OCI-M2 (cell line): Measurements from ENCODE around the gene ORMDL1.
A peak's percentile ranks its signal among the peaks of the same experiment; 100 is the strongest.

Experiments used
- DNase-seq: peaks from one replicate; lab custom pipeline; 2025; ENCODE audit not compliant: unreplicated experiment; lab: John Stamatoyannopoulos, UW

ORMDL1 gene

GRCh38 chr2:189783927-189784867 lies at the start of gene ORMDL1, which contains the start of gene PMS1:
ORMDL1 (minus strand) TSS chr2:189784339; CDS start chr2:189782595, 1,744 bp downstream.
PMS1 (plus strand) TSS chr2:189784450; CDS start chr2:189791810, 7,360 bp downstream.
- DNase-seq: peak; percentile 52

- no peak for DNase-seq
These were observed 46.4 kb upstream of the ORMDL1 start for GRCh38 chr2:189830510-189830909.

GRCh38 chr2:189829102-189829833 lies 45.1 kb upstream of the ORMDL1 start:
- DNase-seq: no peak

GRCh38 chr2:189826039-189826438 lies 41.9 kb upstream of the ORMDL1 start:
- DNase-seq: no peak

- DNase-seq: no peak
These were observed 40.7 kb upstream of the ORMDL1 start for GRCh38 chr2:189824694-189825396.

GRCh38 chr2:189821953-189822748 lies 38.0 kb upstream of the ORMDL1 start:
- DNase-seq: no peak

GRCh38 chr2:189819297-189819704 lies 35.2 kb upstream of the ORMDL1 start:
- no peak for DNase-seq

GRCh38 chr2:189818249-189819038 lies 34.3 kb upstream of the ORMDL1 start:
- no peak for DNase-seq

- DNase-seq: no peak
These were observed 19.3 kb upstream of the ORMDL1 start for GRCh38 chr2:189803431-189803830.

GRCh38 chr2:189802396-189802912 lies 18.3 kb upstream of the ORMDL1 start:
- DNase-seq: no peak

GRCh38 chr2:189799531-189799930 lies 15.4 kb upstream of the ORMDL1 start:
- no peak for DNase-seq

- no peak for DNase-seq
These were observed 14.8 kb upstream of the ORMDL1 start for GRCh38 chr2:189799030-189799331.

GRCh38 chr2:189798312-189799029 lies 14.3 kb upstream of the ORMDL1 start:
- no peak for DNase-seq

- no peak for DNase-seq
These were observed 13.8 kb upstream of the ORMDL1 start for GRCh38 chr2:189797902-189798301.

GRCh38 chr2:189794310-189794709 lies 10.2 kb upstream of the ORMDL1 start:
- no peak for DNase-seq

GRCh38 chr2:189791338-189792042 lies 7.4 kb upstream of the ORMDL1 start:
- no peak for DNase-seq

- peak; percentile 2 for DNase-seq
These were observed 650 bp downstream of the ORMDL1 start for GRCh38 chr2:189783451-189783926.

GRCh38 chr2:189782221-189782671 lies 1.9 kb downstream of the ORMDL1 start:
- no peak for DNase-seq
